HEK293 (cell line): ENCODE data around the gene RCAN2.

ENCODE experiments used
- CTCF ChIA-PET: fragments of 350-600 bp; formaldehyde crosslinking; extraction: SDS; loops from one replicate; lab custom pipeline; 2021; ENCODE audit warnings: antibody characterized with exemption; lab: Yijun Ruan, JAX
- POLR2A ChIA-PET: fragments of 300-600 bp; formaldehyde crosslinking; extraction: SDS; loops from one replicate; lab custom pipeline; 2020; ENCODE audit warnings: antibody characterized with exemption, inconsistent platforms; lab: Yijun Ruan, JAX
- H3K27ac ChIP-seq: fragments of 200-500 bp; sonication (Bioruptor generic); 2 replicates; pipeline ENCODE4 v1.5.1; 2014; ENCODE audit warnings: low read depth, low read length, control low read depth, inconsistent platforms; ENCODE audit errors: extremely low read depth
- H3K36me3 ChIP-seq, 2 experiments: fragments of 200-500 bp in 1 of 2; sonication (Bioruptor generic) in 1 of 2; 1 replicate in 1 of 2; 2 replicates in 1 of 2; pipeline ENCODE4 v1.5.1; 2014 to 2017; ENCODE audit warnings: inconsistent platforms in 2 of 2, low read length in 2 of 2; ENCODE audit not compliant: control insufficient read depth in 2 of 2, insufficient read depth in 1 of 2
- H3K4me1 ChIP-seq: fragments of 200-500 bp; sonication (Bioruptor generic); 2 replicates; pipeline ENCODE4 v1.5.1; 2014; ENCODE audit warnings: mild to moderate bottlenecking, low read length, inconsistent platforms; ENCODE audit not compliant: control insufficient read depth, insufficient read depth
- H3K4me3 ChIP-seq: 2 replicates; pipeline ENCODE4 v1.5.1; 2011; ENCODE audit warnings: low read depth, mild to moderate bottlenecking, control low read depth, low read length, moderate library complexity
- H3K9me3 ChIP-seq: fragments of 200-500 bp; sonication (Bioruptor generic); 2 replicates; pipeline ENCODE4 v1.5.1; 2014; ENCODE audit warnings: low read depth, low read length, inconsistent platforms; ENCODE audit not compliant: control insufficient read depth, insufficient read depth
- EGR2 ChIP-seq: fragments of 450-650 bp; formaldehyde crosslinking; IDR thresholded peaks from 2 replicates; pipeline ENCODE4 v1.5.1; 2016; ENCODE audit warnings: low read depth, missing biosample characterization, missing genetic modification characterization
- KLF1 ChIP-seq: fragments of 450-650 bp; formaldehyde crosslinking; IDR thresholded peaks from 2 replicates; pipeline ENCODE4 v1.5.1; 2016; ENCODE audit warnings: missing biosample characterization, missing genetic modification characterization
- KLF7 ChIP-seq: fragments of 450-650 bp; formaldehyde crosslinking; IDR thresholded peaks from 2 replicates; pipeline ENCODE4 v1.5.1; 2016; ENCODE audit warnings: missing biosample characterization, missing genetic modification characterization, borderline replicate concordance
- OVOL3 ChIP-seq: fragments of 450-650 bp; formaldehyde crosslinking; IDR thresholded peaks from 2 replicates; pipeline ENCODE4 v1.5.1; 2016; ENCODE audit warnings: missing biosample characterization, missing genetic modification characterization
- RBAK ChIP-seq: fragments of 450-650 bp; formaldehyde crosslinking; IDR thresholded peaks from 2 replicates; pipeline ENCODE4 v1.5.1; 2016; ENCODE audit warnings: missing biosample characterization, missing genetic modification characterization
- WT1 ChIP-seq: fragments of 450-650 bp; formaldehyde crosslinking; IDR thresholded peaks from 2 replicates; pipeline ENCODE4 v1.5.1; 2016; ENCODE audit warnings: missing biosample characterization, missing genetic modification characterization
- ZFP69B ChIP-seq: fragments of 450-650 bp; formaldehyde crosslinking; IDR thresholded peaks from 2 replicates; pipeline ENCODE4 v1.5.1; 2016; ENCODE audit warnings: missing biosample characterization, missing genetic modification characterization
- ZIC2 ChIP-seq: fragments of 450-650 bp; formaldehyde crosslinking; IDR thresholded peaks from 2 replicates; pipeline ENCODE4 v1.5.1; 2016; ENCODE audit warnings: missing biosample characterization, missing genetic modification characterization
- ZNF132 ChIP-seq: fragments of 450-650 bp; formaldehyde crosslinking; IDR thresholded peaks from 2 replicates; pipeline ENCODE4 v1.5.1; 2017; ENCODE audit warnings: missing biosample characterization, missing genetic modification characterization, borderline replicate concordance
- ZNF169 ChIP-seq: fragments of 450-650 bp; formaldehyde crosslinking; IDR thresholded peaks from 2 replicates; pipeline ENCODE4 v1.5.1; 2016; ENCODE audit warnings: missing biosample characterization, missing genetic modification characterization
- ZNF174 ChIP-seq: fragments of 450-650 bp; formaldehyde crosslinking; IDR thresholded peaks from 2 replicates; pipeline ENCODE4 v1.5.0; 2017; ENCODE audit warnings: missing biosample characterization, mild to moderate bottlenecking, missing genetic modification characterization
- ZNF366 ChIP-seq: fragments of 450-650 bp; formaldehyde crosslinking; conservative IDR thresholded peaks from 2 replicates; pipeline ENCODE4 v1.5.1; 2016; ENCODE audit warnings: missing biosample characterization, missing genetic modification characterization
- ZNF48 ChIP-seq: fragments of 450-650 bp; formaldehyde crosslinking; IDR thresholded peaks from 2 replicates; pipeline ENCODE4 v1.5.1; 2016; ENCODE audit warnings: missing biosample characterization, missing genetic modification characterization
- ZNF571 ChIP-seq: fragments of 450-650 bp; formaldehyde crosslinking; IDR thresholded peaks from 2 replicates; pipeline ENCODE4 v1.5.0; 2017; ENCODE audit warnings: missing biosample characterization, missing genetic modification characterization
- ZNF600 ChIP-seq: fragments of 450-650 bp; formaldehyde crosslinking; IDR thresholded peaks from 2 replicates; pipeline ENCODE4 v1.5.1; 2016; ENCODE audit warnings: missing biosample characterization, missing genetic modification characterization
- ZNF621 ChIP-seq: fragments of 450-650 bp; formaldehyde crosslinking; IDR thresholded peaks from 2 replicates; pipeline ENCODE4 v1.5.1; 2017; ENCODE audit warnings: missing biosample characterization, missing genetic modification characterization
- ZNF629 ChIP-seq: fragments of 450-650 bp; formaldehyde crosslinking; IDR thresholded peaks from 2 replicates; pipeline ENCODE4 v1.5.1; 2017; ENCODE audit warnings: missing biosample characterization, missing genetic modification characterization
- TF ChIP-seq, protein P1 (sequence below): fragments of 450-650 bp; formaldehyde crosslinking; IDR thresholded peaks from 2 replicates; pipeline ENCODE4 v1.5.1; 2016; ENCODE audit warnings: missing biosample characterization, missing genetic modification characterization
- TF ChIP-seq, protein P2 (sequence below): fragments of 450-650 bp; formaldehyde crosslinking; IDR thresholded peaks from 2 replicates; pipeline ENCODE4 v1.5.1; 2016; ENCODE audit warnings: missing biosample characterization, missing genetic modification characterization
- TF ChIP-seq, protein P3 (sequence below): fragments of 450-650 bp; formaldehyde crosslinking; IDR thresholded peaks from 2 replicates; pipeline ENCODE4 v1.5.1; 2016; ENCODE audit warnings: missing biosample characterization, missing genetic modification characterization, low read depth
- TF ChIP-seq, protein P4 (sequence below): fragments of 450-650 bp; formaldehyde crosslinking; IDR thresholded peaks from 2 replicates; pipeline ENCODE4 v1.5.1; 2016; ENCODE audit warnings: missing biosample characterization, missing genetic modification characterization
- TF ChIP-seq, protein P5 (sequence below): fragments of 450-650 bp; formaldehyde crosslinking; IDR thresholded peaks from 2 replicates; pipeline ENCODE4 v1.5.1; 2016; ENCODE audit warnings: missing biosample characterization, missing genetic modification characterization
- TF ChIP-seq, protein P6 (sequence below): fragments of 450-650 bp; formaldehyde crosslinking; IDR thresholded peaks from 2 replicates; pipeline ENCODE4 v1.5.1; 2017; ENCODE audit warnings: missing biosample characterization, missing genetic modification characterization

Gene RCAN2

DNA sequence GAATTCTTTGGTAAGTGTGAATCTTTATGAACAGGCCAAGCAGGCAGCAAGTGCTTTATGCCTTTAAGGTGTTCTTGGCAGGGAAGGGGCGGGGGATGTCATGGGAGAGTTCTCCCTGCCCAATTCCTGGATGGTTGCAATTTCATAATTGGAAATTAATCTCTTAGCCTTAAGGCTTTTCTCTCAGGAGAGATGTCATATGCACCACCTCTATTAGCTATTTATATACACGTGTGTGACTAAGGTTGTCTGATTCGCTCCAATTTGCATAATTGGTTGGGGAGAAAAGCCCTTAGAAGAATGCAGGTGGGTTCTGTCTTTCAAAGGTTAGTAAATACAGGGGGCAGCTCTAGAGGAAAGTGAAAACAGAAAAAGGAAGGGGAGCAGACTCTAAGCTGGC lies 315.3 kb downstream of the RCAN2 start (continued):
- TF ChIP-seq, protein P1, sequence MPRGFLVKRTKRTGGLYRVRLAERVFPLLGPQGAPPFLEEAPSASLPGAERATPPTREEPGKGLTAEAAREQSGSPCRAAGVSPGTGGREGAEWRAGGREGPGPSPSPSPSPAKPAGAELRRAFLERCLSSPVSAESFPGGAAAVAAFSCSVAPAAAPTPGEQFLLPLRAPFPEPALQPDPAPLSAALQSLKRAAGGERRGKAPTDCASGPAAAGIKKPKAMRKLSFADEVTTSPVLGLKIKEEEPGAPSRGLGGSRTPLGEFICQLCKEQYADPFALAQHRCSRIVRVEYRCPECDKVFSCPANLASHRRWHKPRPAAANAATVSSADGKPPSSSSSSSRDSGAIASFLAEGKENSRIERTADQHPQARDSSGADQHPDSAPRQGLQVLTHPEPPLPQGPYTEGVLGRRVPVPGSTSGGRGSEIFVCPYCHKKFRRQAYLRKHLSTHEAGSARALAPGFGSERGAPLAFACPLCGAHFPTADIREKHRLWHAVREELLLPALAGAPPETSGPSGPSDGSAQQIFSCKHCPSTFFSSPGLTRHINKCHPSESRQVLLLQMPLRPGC (tag by site-specific recombination), result no peak
- TF ChIP-seq, protein P2, sequence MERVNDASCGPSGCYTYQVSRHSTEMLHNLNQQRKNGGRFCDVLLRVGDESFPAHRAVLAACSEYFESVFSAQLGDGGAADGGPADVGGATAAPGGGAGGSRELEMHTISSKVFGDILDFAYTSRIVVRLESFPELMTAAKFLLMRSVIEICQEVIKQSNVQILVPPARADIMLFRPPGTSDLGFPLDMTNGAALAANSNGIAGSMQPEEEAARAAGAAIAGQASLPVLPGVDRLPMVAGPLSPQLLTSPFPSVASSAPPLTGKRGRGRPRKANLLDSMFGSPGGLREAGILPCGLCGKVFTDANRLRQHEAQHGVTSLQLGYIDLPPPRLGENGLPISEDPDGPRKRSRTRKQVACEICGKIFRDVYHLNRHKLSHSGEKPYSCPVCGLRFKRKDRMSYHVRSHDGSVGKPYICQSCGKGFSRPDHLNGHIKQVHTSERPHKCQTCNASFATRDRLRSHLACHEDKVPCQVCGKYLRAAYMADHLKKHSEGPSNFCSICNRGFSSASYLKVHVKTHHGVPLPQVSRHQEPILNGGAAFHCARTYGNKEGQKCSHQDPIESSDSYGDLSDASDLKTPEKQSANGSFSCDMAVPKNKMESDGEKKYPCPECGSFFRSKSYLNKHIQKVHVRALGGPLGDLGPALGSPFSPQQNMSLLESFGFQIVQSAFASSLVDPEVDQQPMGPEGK (tag by site-specific recombination), result no peak
- TF ChIP-seq ZNF629 (no peak), KLF7 (no peak), ZNF366 (tag by site-specific recombination) (no peak), ZNF621 (no peak), EGR2 (tag by site-specific recombination) (no peak), ZNF169 (no peak), ZNF571 (tag by site-specific recombination) (no peak)
- TF ChIP-seq, protein P3, sequence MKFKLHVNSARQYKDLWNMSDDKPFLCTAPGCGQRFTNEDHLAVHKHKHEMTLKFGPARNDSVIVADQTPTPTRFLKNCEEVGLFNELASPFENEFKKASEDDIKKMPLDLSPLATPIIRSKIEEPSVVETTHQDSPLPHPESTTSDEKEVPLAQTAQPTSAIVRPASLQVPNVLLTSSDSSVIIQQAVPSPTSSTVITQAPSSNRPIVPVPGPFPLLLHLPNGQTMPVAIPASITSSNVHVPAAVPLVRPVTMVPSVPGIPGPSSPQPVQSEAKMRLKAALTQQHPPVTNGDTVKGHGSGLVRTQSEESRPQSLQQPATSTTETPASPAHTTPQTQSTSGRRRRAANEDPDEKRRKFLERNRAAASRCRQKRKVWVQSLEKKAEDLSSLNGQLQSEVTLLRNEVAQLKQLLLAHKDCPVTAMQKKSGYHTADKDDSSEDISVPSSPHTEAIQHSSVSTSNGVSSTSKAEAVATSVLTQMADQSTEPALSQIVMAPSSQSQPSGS (tag by site-specific recombination), result no peak
- TF ChIP-seq, protein P4, sequence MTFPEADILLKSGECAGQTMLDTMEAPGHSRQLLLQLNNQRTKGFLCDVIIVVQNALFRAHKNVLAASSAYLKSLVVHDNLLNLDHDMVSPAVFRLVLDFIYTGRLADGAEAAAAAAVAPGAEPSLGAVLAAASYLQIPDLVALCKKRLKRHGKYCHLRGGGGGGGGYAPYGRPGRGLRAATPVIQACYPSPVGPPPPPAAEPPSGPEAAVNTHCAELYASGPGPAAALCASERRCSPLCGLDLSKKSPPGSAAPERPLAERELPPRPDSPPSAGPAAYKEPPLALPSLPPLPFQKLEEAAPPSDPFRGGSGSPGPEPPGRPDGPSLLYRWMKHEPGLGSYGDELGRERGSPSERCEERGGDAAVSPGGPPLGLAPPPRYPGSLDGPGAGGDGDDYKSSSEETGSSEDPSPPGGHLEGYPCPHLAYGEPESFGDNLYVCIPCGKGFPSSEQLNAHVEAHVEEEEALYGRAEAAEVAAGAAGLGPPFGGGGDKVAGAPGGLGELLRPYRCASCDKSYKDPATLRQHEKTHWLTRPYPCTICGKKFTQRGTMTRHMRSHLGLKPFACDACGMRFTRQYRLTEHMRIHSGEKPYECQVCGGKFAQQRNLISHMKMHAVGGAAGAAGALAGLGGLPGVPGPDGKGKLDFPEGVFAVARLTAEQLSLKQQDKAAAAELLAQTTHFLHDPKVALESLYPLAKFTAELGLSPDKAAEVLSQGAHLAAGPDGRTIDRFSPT, result no peak

DNA sequence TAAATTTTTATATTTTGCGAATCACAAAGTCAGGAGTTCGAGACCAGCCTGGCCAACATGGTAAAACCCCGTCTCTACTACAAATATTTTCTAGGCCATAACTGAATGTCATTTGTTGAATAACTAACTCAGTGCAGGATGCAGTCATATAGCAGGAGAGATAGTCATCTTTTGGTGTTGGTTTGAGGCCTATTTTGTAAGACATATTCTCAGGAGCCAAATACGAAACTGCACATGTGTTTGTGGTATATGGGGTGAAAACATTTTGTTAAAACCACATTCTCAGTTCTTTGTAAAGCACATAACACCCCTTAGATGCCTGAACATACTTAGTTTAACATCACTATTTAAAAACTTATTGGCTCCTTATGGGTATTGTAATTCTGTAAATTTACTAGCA lies 315.8 kb downstream of the RCAN2 start:
- TF ChIP-seq, protein P3 (tag by site-specific recombination), result no peak
- TF ChIP-seq ZFP69B (tag by site-specific recombination) (no peak), RBAK (tag by site-specific recombination) (no peak), ZNF48 (no peak), ZNF174 (tag by site-specific recombination) (no peak), OVOL3 (tag by site-specific recombination) (no peak), ZNF132 (tag by site-specific recombination) (no peak), KLF1 (no peak), ZNF600 (no peak), WT1 (no peak), ZIC2 (no peak)
- TF ChIP-seq, protein P5, sequence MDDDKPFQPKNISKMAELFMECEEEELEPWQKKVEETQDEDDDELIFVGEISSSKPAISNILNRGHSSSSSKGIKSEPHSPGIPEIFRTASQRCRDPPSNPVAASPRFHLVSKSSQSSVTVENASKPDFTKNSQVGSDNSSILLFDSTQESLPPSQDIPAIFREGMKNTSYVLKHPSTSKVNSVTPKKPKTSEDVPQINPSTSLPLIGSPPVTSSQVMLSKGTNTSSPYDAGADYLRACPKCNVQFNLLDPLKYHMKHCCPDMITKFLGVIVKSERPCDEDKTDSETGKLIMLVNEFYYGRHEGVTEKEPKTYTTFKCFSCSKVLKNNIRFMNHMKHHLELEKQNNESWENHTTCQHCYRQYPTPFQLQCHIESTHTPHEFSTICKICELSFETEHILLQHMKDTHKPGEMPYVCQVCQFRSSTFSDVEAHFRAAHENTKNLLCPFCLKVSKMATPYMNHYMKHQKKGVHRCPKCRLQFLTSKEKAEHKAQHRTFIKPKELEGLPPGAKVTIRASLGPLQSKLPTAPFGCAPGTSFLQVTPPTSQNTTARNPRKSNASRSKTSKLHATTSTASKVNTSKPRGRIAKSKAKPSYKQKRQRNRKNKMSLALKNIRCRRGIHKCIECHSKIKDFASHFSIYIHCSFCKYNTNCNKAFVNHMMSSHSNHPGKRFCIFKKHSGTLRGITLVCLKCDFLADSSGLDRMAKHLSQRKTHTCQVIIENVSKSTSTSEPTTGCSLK (tag by site-specific recombination), result no peak
- TF ChIP-seq, protein P6, sequence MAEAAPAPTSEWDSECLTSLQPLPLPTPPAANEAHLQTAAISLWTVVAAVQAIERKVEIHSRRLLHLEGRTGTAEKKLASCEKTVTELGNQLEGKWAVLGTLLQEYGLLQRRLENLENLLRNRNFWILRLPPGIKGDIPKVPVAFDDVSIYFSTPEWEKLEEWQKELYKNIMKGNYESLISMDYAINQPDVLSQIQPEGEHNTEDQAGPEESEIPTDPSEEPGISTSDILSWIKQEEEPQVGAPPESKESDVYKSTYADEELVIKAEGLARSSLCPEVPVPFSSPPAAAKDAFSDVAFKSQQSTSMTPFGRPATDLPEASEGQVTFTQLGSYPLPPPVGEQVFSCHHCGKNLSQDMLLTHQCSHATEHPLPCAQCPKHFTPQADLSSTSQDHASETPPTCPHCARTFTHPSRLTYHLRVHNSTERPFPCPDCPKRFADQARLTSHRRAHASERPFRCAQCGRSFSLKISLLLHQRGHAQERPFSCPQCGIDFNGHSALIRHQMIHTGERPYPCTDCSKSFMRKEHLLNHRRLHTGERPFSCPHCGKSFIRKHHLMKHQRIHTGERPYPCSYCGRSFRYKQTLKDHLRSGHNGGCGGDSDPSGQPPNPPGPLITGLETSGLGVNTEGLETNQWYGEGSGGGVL, result no peak
- H3K27ac ChIP-seq, result no peak overlapping the region
- H3K36me3 ChIP-seq, result no peaks in the 10 kb centered on the region
- H3K4me3 ChIP-seq, result no peak overlapping the region
- POLR2A ChIA-PET, result no interaction called here
- no peaks in the 10 kb centered on the region for H3K4me1 ChIP-seq
- CTCF ChIA-PET, result interaction anchor here (1.2 kb wide), 1 partner anchor 132 kb away, joined by 3 read pairs; no protein-coding TSS in a partner anchor
- H3K9me3 ChIP-seq, result no peaks in the 10 kb centered on the region
